Measurements from ENCODE around the gene ARMC8.

The ARMC8 gene

DNA sequence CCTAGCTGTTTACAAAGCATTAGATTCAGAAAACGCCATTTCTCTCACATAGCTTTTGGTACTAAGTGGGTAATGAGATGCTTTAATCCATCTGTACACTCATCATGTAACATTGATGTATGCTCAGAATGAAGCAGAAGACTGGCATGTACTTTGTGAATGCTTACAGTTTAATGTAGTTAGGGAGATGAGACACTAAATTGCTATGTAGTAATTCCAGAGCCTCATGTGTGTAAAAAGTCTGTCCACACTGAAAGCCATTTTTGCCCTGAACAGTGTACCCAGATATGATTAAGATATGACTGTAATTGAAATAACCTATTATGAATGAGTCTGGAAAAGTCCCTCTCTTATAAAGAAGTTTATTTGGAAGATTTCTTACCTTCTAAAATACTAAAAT, 66.5 kb downstream of the ARMC8 start:
- no peak for DNase-seq

DNA sequence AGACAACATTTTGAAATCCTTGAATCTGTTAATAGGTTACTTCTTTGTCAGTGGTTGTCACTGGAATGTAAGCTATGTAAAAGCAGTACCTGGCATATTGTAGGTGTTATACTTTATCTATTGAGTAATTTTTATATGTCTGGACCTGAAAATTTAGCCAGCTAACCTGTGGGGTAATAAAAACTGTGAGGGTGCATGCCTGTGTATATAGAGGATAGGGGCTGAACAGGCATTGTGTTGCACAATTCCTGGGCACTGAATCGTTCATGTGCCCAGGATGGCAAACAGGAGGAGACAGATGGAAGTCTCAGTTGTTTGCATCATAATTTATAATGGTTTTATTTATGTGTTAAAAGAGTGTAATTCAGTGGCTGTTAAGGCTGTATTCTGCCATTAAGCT, 67.1 kb downstream of the ARMC8 start:
- DNase-seq: no peak

DNA sequence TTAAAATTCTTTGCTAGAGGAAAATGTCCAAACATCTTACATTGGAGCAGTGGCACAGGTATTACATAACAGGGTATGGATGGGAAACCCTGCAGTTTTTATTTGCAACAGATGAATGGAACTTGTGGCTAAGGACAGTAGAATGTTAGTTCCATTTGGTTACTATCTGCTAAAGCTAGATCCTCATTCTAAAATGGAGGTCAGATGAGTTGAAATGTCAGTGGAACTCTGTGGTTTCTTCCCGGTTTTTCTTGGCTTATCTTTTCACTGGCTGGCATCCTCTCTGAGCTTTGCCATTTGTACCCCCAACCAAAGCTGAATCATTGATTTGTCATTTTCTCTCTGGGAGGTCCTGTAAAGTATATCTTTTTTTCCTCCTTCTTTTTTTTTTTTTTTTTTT, 68.9 kb downstream of the ARMC8 start:
- DNase-seq: no peak

DNA sequence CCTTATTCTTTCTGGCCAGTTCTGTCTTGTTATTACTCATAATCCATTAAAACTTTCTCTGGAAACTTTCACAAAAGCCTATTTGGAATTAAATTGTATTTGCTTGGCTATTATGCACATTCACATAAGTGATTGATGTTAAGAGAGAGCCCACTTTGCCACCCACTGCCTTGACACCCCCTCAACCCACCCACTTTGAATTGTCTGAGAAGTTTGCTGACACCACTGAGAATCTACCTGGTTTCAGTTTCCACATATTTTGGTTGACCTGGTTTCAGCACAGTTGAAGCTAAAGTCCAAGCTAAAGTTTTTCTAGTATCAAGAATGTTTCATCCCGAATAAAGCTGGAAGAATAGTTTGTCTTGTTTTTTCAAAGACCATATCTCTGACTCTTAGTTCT, 70.9 kb downstream of the ARMC8 start:
- no peak for DNase-seq

DNA sequence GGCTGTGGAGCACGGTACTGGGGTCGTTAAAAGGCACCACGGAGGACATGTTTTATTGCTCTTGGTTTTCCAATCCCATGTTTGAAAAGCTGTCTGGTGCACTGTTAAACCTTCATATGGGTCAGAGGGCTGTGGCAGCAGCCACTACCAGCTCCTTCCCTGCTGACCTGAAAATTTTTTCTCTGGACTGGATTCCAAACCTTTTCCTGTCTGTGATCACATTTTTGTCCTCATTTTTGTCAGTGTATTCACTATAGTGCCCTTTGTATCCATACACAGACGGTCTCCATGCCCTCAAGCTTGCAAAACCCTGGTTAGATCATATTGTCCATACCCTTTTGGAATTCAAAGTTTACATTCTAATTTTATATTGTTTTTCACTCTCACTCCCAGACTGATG, 72.0 kb downstream of the ARMC8 start:
- no peak for DNase-seq

DNA sequence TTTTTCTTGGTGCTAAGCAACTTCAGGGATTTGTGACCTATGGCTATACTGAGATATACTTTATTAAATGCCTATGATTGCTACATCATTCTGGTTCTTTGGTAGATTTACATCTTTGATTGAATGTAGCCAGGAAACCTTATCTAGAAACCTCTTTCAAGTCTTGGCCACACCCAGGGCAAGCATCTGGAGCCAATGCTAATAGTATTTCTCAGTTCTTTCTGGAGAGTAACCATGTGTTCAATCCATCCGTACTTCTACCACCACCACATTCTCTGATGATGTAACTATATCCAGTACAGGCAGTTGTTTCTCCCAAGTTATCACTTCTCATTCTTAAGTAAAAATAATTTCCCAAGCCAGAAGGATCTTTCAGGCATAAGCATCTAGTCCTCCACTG, 73.5 kb downstream of the ARMC8 start:
- no peak for DNase-seq

DNA sequence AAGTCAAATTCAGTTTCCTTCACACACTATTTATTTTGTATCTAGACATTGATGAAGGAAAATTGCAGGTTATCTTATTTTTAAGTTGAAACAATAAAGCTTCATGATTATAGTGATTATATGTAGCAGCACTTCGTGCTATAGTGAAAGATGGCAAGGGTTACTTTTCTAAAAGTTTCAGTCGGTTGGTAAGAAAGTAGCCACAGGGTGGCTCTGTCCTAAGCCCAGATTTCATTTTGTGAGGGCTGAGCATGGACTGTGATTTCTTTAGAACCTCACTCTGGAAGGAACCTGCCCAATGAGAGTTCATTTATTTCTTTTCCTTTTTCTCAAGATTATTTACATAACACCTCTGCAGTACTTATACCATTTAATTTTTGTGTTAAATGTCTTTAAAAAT, 76.0 kb downstream of the ARMC8 start:
- DNase-seq: no peak

DNA sequence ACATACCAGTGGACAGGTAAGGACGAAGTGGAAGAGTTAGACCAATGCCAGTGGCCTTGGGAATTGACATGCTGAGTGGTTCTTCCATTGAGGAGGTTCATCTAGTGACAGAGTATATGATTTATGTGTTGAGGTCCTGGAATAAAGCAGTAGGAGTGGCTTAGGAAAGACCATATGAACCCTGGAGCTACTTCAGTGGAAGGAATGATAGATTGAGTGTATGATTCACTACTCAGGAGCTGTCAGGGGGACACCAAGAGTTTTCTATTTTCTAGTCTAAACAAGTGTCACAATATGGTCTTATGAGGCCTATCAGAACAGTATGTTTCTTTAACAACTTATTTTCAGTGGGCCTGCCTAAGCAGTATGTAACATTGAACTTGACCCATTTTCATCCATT, 78.6 kb downstream of the ARMC8 start:
- DNase-seq: no peak

DNA sequence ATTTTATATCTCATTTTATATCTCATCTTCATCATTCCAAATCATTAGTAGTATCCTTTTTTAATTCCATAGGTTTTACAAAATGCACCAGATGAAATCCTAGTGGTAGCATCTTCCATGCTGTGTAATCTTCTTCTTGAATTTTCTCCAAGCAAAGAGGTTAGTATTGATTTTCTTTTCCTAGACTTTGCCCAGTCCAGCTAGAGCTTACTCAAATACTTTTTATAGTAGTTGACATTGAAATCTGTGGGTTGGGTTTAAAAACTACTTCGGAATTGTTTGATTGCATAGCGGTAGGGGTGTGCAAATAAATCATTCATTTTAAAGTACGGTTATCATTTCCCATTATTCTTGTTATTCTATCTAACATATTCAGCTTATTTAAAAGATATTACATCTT, 80.0 kb downstream of the ARMC8 start:
- DNase-seq: no peak

DNA sequence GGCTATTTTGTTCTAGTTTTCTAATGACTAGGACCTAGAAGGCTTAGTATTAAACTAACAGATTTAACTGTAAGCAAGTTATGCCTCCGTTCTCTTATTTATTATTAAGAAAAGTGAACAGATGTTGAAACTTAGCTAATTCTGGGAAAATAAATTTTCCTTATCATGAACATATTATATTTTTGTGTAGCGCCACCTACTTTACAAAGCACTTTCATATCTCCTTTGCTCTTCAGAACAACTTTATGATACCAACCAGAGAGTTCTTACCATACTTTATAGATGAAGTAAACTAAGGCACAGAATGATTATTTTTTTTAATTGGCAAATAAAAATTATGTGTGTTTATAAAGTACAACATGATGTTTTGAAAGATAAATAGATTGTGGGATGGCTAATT, 83.1 kb downstream of the ARMC8 start:
- DNase-seq: no peak

DNA sequence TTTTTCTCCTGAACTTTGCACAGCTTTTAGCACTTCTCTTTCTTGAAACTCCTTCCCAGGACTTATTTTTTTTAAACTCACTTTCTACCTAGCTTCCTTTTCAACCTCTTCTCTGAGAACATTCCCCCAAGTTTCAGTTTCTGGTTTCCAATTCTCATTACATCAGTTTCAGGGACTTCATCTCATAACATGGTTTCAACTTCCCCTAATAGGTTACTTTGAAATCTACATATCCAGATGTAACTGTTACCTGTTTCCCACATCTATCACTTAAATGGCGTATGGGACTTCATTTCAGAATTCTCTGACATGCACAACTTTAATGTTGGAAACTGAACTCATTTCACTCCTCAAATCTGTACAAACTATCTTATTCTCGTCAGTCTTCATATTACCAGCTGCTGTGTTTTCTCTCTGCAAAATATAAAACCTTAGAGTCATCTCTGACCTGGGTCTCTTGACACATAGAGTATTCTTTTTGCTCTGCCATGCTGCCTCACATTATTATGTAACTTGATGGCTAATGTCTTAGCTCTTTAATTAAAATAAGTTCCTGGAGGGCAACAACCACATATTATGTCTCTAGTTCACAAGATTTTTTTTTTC, 84.2 kb downstream of the ARMC8 start:
- no peak for DNase-seq

DNA sequence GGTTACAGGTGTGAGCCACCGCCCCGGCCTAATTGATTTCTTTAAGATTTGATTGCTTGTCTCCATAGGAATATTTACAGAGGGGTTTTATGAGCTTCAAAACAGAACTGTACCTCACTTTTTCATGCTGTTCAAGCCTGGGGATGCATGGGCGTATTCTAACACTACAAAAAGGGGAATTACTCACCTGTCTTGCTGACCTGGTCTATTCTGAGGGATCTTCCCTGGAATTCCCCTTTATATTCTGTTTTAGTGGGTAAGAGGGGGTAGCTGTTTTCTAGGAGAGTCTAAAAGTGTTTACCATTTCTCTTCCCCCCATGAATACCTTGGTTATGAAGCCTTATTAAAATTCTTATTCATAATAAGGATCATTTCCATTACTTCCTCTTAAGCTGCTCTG, 94.5 kb downstream of the ARMC8 start:
- DNase-seq: no peak

DNA sequence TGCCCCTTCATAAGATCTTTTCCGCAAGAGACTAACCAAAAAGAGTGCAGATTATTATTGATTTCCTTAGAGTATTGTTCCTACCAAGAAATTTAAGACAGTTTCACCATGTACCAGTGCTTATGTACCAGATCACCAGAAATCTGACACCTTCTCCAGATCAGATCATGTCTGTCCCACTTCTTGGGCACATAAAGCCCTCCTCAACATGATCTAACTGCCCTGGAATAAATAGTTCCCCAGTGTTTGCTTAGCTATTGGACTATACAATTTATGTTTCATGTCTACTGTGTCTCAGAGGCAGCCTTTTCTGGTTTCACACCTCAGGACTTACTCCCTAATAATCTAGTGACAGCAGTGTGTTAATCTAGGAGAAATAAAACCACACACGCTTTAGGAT, 95.7 kb downstream of the ARMC8 start:
- no peak for DNase-seq

DNA sequence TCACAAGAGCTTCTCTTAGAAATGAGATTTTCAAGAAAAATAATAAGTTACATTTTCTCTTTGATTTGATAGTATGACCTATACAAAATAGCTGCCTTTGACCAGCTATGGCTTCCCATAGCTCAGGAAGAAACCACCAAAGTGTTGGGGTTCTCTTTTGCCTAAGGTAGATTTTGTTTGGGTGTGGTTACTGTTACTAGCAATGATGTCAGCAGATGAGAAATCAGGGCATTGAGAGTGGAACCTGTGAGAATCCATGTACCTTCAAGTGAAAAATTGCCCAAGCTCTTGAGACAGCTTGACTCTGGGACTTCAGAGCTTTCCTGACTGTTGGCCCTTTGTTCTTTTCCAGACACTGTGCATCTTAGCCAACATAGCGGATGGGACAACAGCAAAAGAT, 97.0 kb downstream of the ARMC8 start:
- DNase-seq: no peak

DNA sequence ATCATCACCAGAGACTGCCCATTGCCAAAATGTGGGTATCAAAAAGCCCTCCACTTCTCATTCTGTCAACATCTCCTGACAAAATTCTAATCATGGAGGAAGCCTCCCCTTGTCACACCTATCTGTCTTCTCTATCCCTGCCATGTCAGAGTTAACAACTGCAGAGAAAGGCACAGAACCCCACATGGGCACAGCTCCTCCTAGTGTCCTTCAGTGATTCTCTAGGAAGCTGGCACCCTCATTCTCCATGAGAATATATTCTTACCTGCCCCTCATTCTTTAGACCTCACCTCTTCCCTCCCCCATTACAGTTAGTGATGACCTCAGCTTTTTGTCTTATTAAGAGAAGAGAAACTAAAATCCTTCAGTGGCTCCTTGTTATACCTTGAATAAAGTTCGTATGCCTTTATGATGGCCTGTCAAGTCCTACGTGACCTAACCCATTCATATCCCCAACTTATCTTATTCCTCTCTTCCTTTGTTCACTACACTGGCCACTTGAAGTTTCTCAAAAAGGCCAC, 97.9 kb downstream of the ARMC8 start:
- no peak for DNase-seq

DNA sequence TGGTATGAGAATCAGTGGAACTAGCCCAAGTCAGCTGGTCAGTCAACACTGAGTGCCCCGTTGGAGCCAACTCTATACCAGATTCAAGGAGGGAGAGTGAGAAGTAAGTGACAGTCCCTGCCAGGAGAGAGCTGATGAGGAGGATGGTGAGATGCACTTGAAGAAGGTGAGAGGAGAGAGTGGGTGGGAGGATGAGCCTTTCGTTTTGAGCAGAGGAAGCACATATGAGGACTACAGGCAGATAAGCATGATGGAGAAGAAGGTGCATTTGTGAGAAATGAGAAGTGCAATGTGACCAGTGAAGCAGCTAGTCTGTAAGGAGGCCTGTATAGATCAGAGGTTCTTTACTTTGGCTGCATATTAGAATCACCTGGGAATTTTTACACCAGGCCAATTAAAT, 102.2 kb downstream of the ARMC8 start:
- no peak for DNase-seq

DNA sequence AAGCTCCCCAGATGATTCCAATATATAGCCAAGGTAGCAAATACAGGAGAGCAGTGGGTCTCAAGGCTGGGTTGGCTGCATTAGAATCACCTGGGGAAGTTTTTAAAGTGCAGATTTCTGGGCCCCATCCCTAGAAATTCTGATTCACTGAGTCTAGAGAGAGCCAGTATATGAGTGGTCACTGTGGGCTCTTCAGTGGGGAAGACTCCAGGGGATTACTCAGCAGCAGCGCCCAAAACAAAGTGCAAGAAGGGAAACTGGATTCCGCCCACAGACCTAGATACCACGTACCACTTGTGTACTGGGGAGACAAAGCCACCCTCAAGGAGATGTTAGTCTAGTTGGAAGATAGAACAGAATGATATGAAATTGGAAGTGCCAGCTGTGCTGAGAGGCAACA, 102.6 kb downstream of the ARMC8 start:
- no peak for DNase-seq

DNA sequence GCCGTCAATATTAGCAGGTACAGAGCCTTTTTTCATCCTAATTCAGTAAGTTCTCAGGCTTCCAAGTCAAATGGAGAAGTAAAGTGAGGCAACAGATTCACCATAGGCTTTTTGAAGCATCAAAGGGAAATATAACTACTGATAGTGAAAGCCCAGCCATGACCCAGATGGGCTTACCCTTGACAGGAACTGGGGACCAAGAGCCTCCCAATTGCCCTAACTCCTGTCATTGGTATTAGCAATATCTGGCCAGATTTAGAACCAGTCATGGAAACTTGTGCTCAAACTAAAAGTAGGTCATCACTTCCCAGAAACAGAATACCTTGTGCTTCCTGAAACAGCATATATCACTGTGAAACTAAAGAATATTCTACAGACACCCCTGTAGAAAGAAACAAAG, 109.5 kb downstream of the ARMC8 start:
- DNase-seq: no peak

DNA sequence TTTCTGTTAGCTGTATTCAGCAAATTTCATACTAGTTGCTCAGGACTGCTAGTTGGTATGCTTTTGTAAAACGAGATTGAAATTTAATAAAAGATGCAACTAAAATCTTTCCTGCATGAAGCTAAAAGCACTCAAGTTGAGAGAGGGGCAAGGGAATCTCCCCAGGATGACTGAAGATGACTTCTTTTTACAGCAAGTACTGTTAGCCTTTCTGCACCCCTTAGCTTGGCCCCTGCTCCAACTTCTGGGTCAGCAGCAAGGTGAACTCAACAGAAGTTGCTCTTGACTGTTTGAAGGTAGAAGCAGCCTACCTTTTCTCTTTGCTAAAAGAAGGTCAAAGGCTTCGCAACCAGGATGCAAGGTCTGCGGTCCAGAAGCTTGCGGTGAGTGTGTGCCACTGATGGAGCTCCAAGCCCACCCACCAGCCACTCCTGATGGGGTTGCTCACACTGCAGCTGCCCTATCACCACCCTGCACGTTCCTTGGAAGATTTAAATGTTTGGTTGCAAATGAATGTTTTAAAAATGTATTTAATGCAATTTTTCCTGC, 110.0 kb downstream of the ARMC8 start:
- no peak for DNase-seq

DNA sequence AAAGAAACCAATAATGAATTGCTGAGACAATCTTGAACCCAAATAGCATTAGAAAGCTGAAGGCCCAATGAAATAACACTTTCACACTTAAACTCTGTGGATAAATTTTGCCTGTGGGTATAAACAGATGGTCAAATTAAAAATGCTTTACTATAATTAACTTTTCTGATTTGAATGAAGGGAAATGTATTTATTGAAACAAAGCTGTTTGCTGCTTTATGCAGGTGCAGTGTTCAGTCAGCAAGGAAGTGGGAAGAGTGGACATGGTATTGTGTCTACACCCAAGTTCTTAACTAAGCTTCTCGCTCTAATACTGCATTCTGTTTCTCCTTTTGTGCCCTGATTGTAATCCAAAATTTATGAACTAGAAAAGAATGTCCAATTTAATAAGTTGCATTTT, 110.8 kb downstream of the ARMC8 start:
- DNase-seq: no peak

DNA sequence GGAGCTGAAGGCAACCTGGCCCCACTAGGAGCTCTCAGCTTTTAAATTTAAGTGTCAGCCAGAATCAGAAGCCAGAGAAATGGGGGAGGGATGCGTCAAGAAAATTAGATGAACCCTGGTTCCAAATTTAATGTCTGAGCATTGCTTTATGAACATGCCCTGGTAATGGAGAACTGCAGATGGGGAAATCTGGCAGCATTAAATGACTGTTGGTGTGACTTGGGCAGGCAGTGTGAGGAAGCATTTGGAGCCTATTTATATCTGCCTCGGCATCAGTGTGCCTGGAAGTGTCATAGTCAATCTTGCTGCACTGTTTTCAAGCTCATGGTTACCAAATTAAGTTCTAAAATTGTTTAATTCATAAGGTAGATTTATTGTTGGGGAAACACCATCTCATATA, 113.5 kb downstream of the ARMC8 start:
- DNase-seq: no peak

DNA sequence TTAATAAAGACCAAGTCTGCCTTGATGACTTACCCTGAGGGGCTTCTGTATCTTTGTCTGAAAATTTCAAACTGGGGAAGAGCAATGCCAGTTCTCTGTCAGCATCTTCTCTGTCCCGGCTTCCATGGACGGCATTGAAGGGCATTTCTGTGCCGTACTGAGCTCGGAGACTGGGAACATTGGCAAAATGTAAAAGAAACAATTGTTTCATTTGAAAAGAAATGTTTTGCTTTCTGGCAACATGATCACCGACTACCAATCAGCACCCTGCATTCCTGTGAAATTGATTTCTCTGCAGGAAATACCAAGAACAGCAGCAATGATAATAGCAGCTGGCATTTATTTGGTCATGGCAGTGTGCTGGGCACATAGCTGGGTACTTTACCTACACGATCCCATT, 116.4 kb downstream of the ARMC8 start:
- DNase-seq: no peak

DNA sequence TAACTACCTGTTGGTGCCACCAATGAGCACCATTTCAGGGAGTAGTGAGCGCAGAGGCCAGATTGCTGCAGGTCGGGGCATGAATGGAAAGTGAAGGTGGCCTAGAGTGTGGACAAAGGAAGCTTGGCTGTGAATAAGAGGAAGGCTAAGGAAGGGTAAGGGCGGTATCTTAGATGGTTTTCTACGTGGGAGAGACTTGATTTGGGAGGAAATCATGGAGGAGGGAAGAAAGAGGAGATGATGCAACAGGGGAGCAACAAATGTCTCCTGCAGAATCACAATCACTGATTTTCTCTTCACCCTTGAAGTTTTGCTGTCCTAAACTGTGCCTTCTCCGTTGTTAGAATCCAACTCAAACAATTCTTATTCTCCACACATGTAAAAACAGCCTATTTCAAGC, 120.8 kb downstream of the ARMC8 start:
- DNase-seq: no peak

DNA sequence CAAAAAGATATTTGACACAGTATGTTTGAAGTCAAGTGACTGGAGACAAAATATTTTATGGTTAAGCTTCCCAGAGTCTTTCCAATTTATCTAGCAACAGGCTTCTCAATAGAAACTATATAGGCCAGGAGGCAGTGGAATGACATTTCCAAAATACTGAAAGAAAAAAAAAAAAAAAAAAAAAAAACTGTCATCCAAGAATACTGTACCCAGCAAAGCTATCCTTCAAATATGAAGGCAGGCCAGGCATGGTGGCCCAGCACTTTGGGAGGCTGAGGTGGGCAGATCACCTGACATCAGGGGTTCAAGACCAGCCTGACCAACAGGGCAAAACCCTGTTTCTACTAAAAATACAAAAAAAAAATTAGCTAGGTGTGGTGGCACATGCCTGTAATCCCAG, 121.7 kb downstream of the ARMC8 start:
- DNase-seq: no peak

DNA sequence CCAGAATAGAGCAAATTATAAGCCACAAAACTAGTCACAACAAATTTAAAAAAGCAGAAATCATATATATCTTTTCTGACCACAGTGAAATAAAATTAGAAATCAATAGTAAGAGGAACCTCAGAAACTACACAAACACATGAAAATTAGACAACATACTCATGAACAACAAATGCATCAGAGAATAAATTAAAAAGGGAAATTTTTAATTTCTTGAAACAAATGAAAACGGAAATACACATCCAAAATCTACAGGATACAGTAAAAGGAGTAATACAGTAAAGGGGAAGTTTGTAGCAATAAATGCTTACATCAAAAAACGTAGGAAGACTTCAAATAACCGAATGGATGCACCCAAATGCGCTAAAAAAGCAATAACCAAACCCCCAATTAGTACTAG, 123.4 kb downstream of the ARMC8 start:
- no peak for DNase-seq

DNA sequence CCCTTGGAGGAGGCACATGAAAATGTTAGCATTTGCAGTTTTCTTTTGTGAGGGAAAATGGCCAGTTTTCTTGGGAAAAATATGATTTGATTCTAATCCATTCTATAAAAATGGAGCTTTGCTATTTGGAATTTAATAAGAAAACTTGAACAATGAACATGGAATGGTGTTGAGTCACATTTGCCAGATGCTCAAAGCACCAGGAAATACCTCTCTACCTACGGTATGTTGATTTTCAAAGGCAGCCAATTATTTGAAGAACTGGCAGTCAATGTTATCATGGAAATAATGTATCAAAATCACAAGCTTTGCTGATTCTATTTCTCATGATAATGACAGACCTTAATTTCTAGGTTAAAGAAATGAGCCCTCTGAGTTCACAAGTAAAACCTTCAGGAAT, 127.7 kb downstream of the ARMC8 start:
- no peak for DNase-seq
